ENCODE measurements around the gene NDRG3.
"Not testable (repeated sequence)": the region's sequence is repeated elsewhere in the genome, so short reads cannot be mapped to it uniquely, and the experiment has no call there.

The NDRG3 gene

DNA sequence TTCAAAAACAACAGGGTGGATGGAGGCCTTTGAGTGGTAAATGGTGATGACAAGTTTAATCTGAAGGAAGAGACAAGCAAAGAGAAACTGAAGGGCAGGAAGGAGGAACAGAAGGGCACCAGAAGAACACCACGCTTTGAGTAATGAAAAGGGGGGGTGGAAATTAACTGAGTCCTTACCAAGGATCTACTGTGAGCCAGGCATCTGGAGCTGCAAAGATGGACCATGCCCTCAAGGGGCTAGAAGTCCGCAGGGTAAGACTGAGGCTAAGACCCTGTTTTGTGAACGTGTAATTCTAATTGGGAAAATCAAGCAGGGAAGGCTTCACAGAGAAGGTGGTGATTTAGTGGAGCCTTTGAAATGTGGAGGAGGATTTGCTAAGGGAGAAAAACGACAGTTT, 1.6 kb downstream of the NDRG3 start:
- FAIRE-seq = no peak
- no peak for DNase-seq (ENCODE audit: insufficient read length, low spot score)
- no peak for TF ChIP-seq POLR2A (IDR thresholded peaks at IDR 0.05; ENCODE audit: low read depth, low read length)

DNA sequence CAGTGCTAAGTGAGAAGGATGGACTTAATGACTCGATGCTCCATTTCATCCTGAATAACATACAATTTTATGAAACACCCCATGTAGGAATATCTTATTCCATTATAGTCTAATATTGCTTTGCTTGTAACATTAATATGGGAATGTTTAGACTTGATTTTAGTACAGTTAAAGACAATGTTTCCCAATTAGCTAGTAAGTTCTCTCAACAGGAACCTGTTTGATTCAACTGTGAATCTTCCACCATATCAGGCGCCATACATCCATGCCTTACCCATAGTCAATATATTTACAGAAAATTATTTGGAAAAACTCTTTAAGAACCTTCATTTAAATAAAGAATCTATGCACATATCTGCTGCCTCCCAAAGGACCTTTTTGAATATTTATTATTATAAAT, 3.3 kb downstream of the NDRG3 start:
- no peak for TF ChIP-seq POLR2A (IDR thresholded peaks at IDR 0.05; ENCODE audit: low read depth, low read length)
- FAIRE-seq = no peak

DNA sequence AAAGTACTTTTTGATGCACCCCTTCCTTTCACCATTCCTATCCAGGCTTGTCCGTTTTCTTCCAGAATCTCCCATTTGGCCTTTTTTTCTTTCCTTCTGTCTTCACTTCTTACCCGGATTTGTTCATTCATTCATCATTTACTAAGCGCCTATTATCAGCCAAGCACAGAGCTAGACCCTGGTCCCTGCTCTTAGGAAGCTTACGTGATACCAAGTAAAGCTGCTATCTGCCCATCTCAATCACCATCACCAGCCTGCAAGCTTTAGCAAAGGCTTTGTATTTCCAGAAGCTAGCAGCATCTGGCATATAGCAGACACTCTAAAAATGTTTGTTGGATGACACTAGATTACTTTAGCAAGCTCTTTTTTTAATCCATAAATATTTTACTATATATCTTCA, 4.8 kb downstream of the NDRG3 start:
- TF ChIP-seq POLR2A (IDR thresholded peaks at IDR 0.05; ENCODE audit: low read depth, low read length) = no peak
- no peak for DNase-seq (ENCODE audit: insufficient read length, low spot score)
- FAIRE-seq = no peak

More for the DNA sequence above, 3.3 kb downstream of the NDRG3 start:
- DNase-seq (ENCODE audit: insufficient read length, low spot score) = no peak

DNA sequence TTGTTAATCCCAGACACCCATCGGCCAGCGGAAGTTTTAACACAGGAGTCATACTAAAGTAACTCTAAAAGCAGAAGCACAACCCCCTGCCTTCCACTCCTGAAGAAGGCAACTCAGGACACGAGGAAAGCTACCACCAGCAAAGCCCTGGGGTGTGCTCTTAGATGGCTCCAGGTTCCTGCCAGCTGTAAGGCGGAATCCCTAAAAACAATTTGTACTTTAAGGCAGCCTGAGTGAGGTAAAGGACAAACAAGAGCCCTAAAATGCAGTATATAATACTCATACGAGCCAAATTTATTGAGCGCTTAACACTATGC, 8.7 kb downstream of the NDRG3 start:
- no peak for TF ChIP-seq POLR2A (IDR thresholded peaks at IDR 0.05; ENCODE audit: low read depth, low read length)
- FAIRE-seq (no peak), DNase-seq (ENCODE audit: insufficient read length, low spot score) (no peak)

DNA sequence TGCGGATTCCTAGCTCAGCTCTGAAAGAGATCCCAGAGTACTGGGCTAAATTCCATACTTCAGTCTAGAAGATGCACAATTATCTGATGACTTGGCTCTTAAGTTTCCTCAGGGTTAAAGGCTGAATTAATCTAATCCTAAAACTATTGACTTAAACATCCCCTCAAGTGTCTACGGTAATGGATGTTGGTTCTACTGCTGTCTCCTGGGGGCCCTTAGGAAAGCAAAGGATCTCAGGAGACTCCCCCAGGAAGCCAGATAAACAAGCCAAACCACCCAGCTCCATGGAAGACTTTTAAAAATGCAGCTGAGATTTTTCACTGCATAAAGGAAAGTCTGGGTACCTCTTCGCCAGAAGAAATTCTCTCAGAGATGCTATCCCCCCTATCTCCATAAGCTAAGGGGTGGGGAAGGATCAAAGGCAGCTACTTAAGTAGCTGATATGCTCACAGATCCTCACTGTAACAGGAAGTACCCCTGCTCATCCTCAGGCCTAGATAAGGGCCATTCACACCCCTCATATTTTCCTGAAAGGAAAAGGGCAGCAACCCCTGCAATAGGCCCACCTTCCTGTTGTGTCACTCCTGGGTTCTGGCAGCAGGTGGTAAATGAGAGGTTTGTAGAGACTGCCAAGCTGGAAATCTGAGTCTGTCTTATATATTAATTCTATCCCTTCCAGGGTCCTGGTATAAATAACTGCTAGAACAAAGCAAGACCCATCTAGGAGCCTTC, 9.3 kb downstream of the NDRG3 start:
- no peak for FAIRE-seq
- no peak for DNase-seq (ENCODE audit: insufficient read length, low spot score)
- no peak for TF ChIP-seq POLR2A (IDR thresholded peaks at IDR 0.05; ENCODE audit: low read depth, low read length)

DNA sequence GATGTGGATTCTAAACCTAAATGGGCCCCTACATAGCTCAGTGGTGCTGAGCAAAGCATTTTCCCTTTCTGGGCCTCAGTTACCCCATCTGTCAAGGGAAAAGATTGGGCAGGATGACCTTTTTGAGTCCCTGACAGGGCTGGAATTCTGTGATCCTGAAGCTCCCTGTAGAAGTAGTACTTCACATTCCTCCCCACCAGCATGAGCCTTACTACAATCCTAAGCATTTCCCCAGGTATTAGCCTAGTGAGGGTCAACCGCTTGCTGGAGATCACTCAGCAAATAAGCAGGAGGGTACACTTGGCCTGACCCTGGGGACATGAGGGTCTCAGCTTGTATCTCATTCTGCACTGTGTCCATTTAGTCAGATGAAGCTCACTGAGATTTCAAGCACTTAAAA, 13.4 kb downstream of the NDRG3 start:
- TF ChIP-seq POLR2A (IDR thresholded peaks at IDR 0.05; ENCODE audit: low read depth, low read length) = no peak
- DNase-seq (ENCODE audit: insufficient read length, low spot score) (no peak), FAIRE-seq (no peak)

DNA sequence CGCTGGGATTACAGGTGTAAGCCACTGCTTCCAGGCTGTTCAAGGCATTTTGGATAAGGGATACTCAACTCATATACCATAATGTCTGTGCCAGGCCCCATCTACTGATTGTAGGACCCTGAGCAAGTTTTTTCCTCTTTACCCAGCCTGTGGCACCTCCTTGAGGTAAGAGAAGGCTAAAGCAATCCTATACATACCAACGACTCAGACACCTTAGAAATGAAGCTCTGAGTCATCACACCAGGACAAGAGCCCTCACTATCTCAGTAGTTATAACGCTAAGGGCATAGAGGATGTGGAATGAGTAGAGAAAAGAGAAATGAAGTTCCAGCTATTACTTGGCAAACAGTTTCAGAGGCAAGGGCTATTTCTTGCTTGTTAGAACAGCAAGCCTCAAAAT, 16.9 kb downstream of the NDRG3 start:
- FAIRE-seq (no peak), DNase-seq (ENCODE audit: insufficient read length, low spot score) (no peak)
- TF ChIP-seq POLR2A (IDR thresholded peaks at IDR 0.05; ENCODE audit: low read depth, low read length) = no peak

DNA sequence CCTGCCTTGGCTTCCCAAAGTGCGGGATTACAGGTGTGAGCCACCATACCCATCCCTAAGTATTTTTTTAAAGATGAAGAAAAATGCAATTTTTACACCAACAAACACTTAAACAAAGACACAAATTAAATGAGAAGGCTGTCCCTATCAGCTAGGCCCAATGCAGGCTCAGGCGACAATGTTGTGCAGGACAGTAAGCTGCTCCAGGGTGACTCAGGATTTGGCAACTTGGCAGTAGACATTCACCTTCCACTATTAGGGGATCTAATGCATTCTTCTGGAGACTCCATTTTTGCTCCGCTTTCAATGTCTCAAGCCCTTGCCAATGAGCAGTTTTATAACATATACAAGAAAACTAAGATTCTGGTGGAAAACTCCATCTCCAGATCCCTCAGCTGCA, 19.7 kb downstream of the NDRG3 start:
- FAIRE-seq (no peak), DNase-seq (ENCODE audit: insufficient read length, low spot score) (no peak)
- TF ChIP-seq POLR2A (IDR thresholded peaks at IDR 0.05; ENCODE audit: low read depth, low read length) = no peak

DNA sequence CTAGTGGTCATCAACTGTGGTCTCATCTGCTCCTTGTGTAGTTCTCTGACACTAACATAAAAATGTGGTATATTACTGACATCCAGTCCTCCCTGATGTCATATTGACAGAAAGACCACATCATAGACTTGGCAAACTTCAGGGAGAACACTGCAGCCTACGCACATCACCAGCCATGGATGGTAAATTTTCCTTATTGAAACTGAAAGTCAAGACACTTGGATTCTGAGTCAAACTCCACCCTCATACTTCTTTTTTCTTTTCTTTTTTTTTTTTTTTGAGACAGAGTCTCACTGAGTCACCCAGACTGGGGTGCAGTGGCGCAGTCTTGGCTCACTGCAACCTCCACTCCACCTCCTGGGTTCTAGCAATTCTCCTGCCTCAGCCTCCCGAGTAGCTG, 25.4 kb downstream of the NDRG3 start:
- no peak for TF ChIP-seq POLR2A (IDR thresholded peaks at IDR 0.05; ENCODE audit: low read depth, low read length)
- DNase-seq (ENCODE audit: insufficient read length, low spot score) (no peak), FAIRE-seq (no peak)

DNA sequence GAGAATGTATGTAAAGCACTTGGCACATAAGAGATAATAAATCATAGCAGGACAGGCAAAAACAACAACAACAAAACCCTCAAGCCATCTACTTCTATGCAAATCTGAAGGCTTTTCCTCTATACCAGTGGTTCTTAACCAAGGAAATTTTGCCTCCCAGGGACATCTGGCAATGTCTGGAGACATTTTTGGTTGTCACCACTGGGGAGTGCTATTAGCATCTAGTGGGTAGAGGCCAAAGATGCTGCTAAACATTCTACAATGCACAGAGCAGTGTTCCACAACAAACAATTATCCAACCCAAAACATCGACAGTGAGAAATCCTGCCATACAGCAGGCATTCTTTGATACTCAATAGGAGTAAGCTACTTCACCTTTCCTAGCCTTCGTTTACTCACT, 28.2 kb downstream of the NDRG3 start:
- no peak for FAIRE-seq
- no peak for TF ChIP-seq POLR2A (IDR thresholded peaks at IDR 0.05; ENCODE audit: low read depth, low read length)
- DNase-seq (ENCODE audit: insufficient read length, low spot score) = no peak

DNA sequence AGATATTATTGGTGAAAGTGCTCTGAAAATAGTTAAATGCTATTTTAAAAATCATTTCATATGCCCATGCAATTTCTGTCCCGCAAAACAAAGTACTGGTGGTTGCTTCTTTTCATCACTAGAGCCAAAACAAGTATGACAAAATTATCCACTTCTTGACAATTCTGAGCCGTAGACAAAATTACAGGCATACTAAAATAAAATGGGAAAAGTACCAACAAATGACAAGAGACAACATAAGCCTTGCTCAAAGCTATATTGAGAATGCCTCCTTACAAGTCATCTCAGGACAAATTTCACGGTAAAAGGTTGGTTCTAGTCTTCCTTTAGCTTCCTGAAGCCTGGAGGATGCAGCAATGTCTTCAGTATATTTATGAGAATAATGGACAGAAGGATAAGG, 28.9 kb downstream of the NDRG3 start:
- DNase-seq (ENCODE audit: insufficient read length, low spot score) = no peak
- no peak for TF ChIP-seq POLR2A (IDR thresholded peaks at IDR 0.05; ENCODE audit: low read depth, low read length)
- FAIRE-seq = no peak

DNA sequence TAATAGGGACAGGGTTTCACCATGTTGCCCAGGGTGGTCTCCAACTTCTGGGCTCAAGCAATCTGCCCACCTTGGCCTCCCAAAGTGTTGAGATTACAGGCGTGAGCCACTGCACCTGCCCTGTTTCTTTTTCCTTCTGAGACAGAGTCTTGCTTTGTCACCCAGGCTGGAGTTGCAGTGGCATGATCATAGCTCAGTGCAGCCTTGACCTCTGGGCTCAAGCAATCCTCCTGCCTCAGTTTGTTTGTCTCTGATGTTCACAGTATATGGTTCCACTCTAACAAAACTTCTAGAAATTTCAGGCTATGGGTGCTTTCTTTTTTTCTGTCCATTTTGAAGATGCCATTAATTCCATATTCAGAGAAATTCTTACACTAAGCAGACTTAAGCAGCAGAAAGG, 33.1 kb downstream of the NDRG3 start:
- no peak for TF ChIP-seq POLR2A (IDR thresholded peaks at IDR 0.05; ENCODE audit: low read depth, low read length)
- FAIRE-seq (no peak), DNase-seq (ENCODE audit: insufficient read length, low spot score) (no peak)

DNA sequence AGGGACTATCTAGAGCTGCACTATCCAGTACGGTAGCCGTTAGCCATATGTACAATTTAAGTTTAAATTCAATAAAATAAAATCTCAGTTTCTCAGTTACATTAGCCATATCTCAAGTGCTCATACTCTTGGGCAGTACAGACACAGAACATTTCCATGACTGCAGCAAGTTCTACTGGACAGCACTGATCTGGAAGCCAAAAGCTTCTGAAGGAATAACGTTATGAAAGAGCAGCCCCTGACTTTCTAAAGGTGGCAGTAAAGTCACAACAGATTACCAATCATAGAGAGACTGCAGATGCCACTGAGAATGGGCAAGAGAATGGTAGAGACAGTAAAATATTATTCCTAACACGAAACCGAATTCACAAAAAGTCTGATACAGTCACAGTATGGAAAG, 36.8 kb downstream of the NDRG3 start:
- no peak for FAIRE-seq

DNA sequence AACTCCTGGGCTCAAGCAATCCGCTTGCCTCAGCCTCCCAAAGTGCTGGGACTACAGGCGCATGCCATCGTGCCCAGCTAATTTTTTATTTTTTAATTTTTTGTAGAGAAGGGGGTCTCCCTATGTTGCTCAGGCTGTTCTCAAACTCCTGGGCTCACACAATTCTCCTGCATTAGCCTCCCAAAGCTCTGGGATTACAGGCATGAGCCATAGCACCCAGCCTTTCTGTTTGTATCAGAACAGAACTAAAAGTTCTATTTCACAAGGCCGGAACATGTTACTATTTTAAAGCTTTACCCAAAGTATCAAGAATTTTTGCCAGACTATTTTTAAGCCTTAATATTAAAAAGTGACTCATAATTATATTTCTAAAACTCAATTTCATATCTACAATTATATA, 42.4 kb downstream of the NDRG3 start:
- TF ChIP-seq POLR2A (IDR thresholded peaks at IDR 0.05; ENCODE audit: low read depth, low read length) = no peak
- DNase-seq (ENCODE audit: insufficient read length, low spot score) = no peak
- no peak for FAIRE-seq

More for the DNA sequence above, 36.8 kb downstream of the NDRG3 start:
- TF ChIP-seq POLR2A (IDR thresholded peaks at IDR 0.05; ENCODE audit: low read depth, low read length) = no peak
- no peak for DNase-seq (ENCODE audit: insufficient read length, low spot score)

DNA sequence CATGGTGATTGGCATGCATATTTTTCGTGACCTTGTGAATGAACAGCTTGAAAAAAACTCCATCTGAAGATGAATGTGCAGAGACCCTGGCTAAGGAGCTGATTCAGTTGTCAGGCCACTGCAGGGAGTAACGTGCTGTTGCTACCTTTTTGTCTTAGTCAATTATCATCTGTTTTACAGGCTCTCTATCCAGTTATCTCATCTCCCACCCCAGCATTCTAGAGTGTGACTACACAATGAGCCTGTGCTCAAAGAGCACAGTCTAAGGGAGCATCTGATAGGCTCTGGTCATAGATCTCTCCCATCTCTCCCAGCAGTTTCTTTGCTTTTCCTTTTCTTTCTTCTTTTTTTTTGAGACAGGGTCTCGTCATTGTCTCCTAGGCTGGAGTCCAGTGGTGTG, 45.5 kb downstream of the NDRG3 start:
- FAIRE-seq (no peak), DNase-seq (ENCODE audit: insufficient read length, low spot score) (no peak)
- TF ChIP-seq POLR2A (IDR thresholded peaks at IDR 0.05; ENCODE audit: low read depth, low read length) = no peak

DNA sequence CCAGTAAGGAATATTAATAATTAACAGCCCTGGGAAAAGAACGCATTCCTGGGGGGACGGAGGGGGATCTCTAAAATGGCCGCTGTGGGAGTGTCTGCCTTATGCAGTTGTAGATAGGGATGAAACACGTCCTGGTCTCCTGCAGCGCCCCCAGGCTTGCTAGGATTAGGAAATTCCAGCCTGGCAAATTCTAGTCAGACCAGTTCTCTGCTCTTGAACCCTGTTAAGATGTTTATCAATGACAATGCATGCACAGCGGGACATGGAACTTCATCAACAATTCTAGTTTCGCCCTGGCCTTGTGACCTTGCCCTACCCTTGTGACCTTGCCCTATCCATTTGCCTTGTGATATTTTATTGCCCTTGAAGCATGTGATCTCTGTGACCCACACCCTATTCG, 50.4 kb downstream of the NDRG3 start:
- FAIRE-seq; DNase-seq (ENCODE audit: insufficient read length, low spot score): not testable (repeated sequence)
